PC-9 (cell line): ENCODE measurements around the gene OR5H2. TPM values are rescaled to one million over a fixed set of nuclear protein-coding genes. Genes with fewer than 3 reads are reported as not detected.

ENCODE experiments used
- BruUV-seq: library from RNA; stranded (reverse); fragments of 400-500 nt; replicated peaks from 2 replicates; lab custom pipeline; 2021; lab: Mats Ljungman, UMichigan
- CTCF ChIA-PET: fragments of 300-600 bp; sonication (Branson Sonifier 250); formaldehyde crosslinking; loops from one replicate; lab custom pipeline; 2022; ENCODE audit warnings: antibody characterized with exemption; lab: Charles Lee
- POLR2A ChIA-PET: fragments of 300-600 bp; sonication (Branson Sonifier 250); formaldehyde crosslinking; loops from one replicate; lab custom pipeline; 2022; ENCODE audit warnings: antibody characterized with exemption; ENCODE audit not compliant: unreplicated experiment; lab: Charles Lee
- DNase-seq, 2 experiments: peaks; one replicate each; pipeline versions ENCODE4 v3.0.0 to v3.0.0-alpha.2; 2015 to 2022; ENCODE audit warnings: mixed read lengths in 1 of 2
- H2AFZ ChIP-seq: fragments of 200-600 bp; sonication (generic); 2 replicates; pipeline ENCODE4 v1.8.1; 2017; ENCODE audit warnings: antibody characterized with exemption
- H3F3A ChIP-seq: fragments of 200-600 bp; sonication (generic); 2 replicates; pipeline ENCODE4 v1.8.1; 2017; ENCODE audit warnings: antibody characterized with exemption, mild to moderate bottlenecking, low read depth; ENCODE audit not compliant: insufficient read depth
- H3K27ac ChIP-seq: fragments of 200-600 bp; sonication (generic); 2 replicates; pipeline ENCODE4 v1.6.1; 2016; ENCODE audit warnings: mixed run types
- H3K27me3 ChIP-seq: fragments of 200-600 bp; sonication (generic); 2 replicates; pipeline ENCODE4 v1.6.1; 2016; ENCODE audit warnings: low read depth, mixed run types; ENCODE audit not compliant: insufficient read depth
- H3K36me3 ChIP-seq: fragments of 200-600 bp; sonication (generic); 2 replicates; pipeline ENCODE4 v1.6.1; 2016; ENCODE audit warnings: low read depth, mixed run types
- H3K4me1 ChIP-seq: fragments of 200-600 bp; sonication (generic); replicated peaks from 2 replicates; pipeline ENCODE4 v1.6.1; 2016; ENCODE audit warnings: mixed run types; ENCODE audit not compliant: insufficient read depth
- H3K4me2 ChIP-seq: fragments of 200-600 bp; sonication (generic); 2 replicates; pipeline ENCODE4 v1.6.1; 2017; ENCODE audit warnings: mixed run types
- H3K4me3 ChIP-seq: fragments of 200-600 bp; sonication (generic); 2 replicates; pipeline ENCODE4 v1.6.1; 2016; ENCODE audit warnings: mixed run types
- H3K79me2 ChIP-seq: fragments of 200-600 bp; sonication (generic); 2 replicates; pipeline ENCODE4 v1.6.1; 2017; ENCODE audit warnings: low read depth, mixed run types
- H3K9me2 ChIP-seq: fragments of 200-600 bp; sonication (generic); 2 replicates; pipeline ENCODE4 v1.8.1; 2017; ENCODE audit warnings: mild to moderate bottlenecking; ENCODE audit not compliant: insufficient read depth
- H3K9me3 ChIP-seq: fragments of 200-600 bp; sonication (generic); 2 replicates; pipeline ENCODE4 v1.8.1; 2016; ENCODE audit warnings: low read depth; ENCODE audit not compliant: insufficient read depth
- H4K20me1 ChIP-seq: fragments of 200-600 bp; sonication (generic); 2 replicates; pipeline ENCODE4 v1.8.1; 2017; ENCODE audit not compliant: insufficient read depth
- EZH2 ChIP-seq: fragments of 200-600 bp; sonication (generic); IDR thresholded peaks from 2 replicates; pipeline ENCODE4 v1.8.0; 2017; ENCODE audit warnings: antibody characterized with exemption, low read depth
- intact Hi-C: fragments of 100-400 bp; cut with micrococcal nuclease; formaldehyde crosslinking; loops from one replicate; pipeline ENCODE4 v1.10.0; 2022; ENCODE audit not compliant: unreplicated experiment
- total RNA-seq: library from RNA; stranded (reverse); gene quantifications from 2 replicates; pipeline ENCODE4 v1.2.3, GENCODE V29; 2021
- TF ChIP-seq, protein P1 (sequence below): fragments of 200-600 bp; sonication (generic); conservative IDR thresholded peaks from 2 replicates; pipeline ENCODE4 v1.6.1; 2017; ENCODE audit warnings: mixed run types, antibody characterized with exemption, mild to moderate bottlenecking, moderate library complexity

The OR5H2 gene
- total RNA-seq, 1 experiment from 2014 or later, result not detected

DNA sequence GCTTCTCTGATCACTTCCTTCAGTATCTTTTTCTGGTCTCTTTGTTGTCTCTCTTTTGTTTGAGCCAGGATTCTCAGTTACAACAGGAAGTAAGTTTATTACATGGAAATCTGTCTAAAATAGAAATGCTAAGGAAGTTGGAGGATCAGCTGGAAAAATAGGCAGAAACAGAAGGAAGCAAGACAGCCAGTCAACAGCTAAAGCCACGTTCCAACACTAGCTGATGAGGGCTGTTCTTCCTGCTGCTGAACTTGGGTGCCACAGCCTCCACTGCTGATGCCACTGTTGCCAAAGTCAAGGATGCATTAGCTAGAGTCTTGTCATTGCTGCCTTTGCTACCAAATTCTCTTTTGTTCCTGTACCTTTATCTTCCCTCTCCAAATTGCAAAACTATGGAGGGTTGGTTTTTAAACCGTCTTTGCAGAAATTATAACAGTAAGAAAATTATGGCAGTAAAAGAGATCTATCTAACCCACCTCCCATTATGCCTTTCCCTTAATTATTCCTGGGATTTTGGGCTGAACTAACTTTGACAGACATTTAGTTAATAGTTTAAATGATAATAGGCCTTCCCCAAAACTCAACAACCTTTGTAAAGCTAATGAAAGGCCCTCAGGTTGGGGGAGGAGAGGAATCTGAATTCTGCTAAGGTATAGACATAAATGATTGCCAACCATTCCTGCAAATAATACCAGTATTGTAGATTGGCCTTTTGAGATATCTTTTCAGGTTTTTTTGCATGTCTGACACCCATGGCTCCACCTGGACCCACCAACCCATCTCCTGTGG lies 44.0 kb downstream of the OR5H2 start:
- H3K27me3 ChIP-seq, result no peaks in the 10 kb centered on the region
- intact Hi-C loops, result loop anchor here (10.0 kb wide), 1 partner anchor 531 kb away; no protein-coding TSS in a partner anchor
- no peaks in the 10 kb centered on the region for H3K4me1 ChIP-seq
- no TSS peak for BruUV-seq
- H3K79me2 ChIP-seq, result no peaks in the 10 kb centered on the region
- TF ChIP-seq, protein P1, sequence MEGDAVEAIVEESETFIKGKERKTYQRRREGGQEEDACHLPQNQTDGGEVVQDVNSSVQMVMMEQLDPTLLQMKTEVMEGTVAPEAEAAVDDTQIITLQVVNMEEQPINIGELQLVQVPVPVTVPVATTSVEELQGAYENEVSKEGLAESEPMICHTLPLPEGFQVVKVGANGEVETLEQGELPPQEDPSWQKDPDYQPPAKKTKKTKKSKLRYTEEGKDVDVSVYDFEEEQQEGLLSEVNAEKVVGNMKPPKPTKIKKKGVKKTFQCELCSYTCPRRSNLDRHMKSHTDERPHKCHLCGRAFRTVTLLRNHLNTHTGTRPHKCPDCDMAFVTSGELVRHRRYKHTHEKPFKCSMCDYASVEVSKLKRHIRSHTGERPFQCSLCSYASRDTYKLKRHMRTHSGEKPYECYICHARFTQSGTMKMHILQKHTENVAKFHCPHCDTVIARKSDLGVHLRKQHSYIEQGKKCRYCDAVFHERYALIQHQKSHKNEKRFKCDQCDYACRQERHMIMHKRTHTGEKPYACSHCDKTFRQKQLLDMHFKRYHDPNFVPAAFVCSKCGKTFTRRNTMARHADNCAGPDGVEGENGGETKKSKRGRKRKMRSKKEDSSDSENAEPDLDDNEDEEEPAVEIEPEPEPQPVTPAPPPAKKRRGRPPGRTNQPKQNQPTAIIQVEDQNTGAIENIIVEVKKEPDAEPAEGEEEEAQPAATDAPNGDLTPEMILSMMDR, result no peak
- no peak for TF ChIP-seq EZH2
- H3K9me3 ChIP-seq, result no peaks in the 10 kb centered on the region
- H3K36me3 ChIP-seq, result no peaks in the 10 kb centered on the region
- H3F3A ChIP-seq, result no peaks in the 10 kb centered on the region
- no peaks in the 10 kb centered on the region for H4K20me1 ChIP-seq
- H2AFZ ChIP-seq, result no peak overlapping the region
- H3K27ac ChIP-seq, result no peak overlapping the region
- H3K4me2 ChIP-seq, result no peak overlapping the region
- no peak for DNase-seq
- no peak overlapping the region for H3K4me3 ChIP-seq
- POLR2A ChIA-PET, result no interaction called here
- CTCF ChIA-PET, result no interaction called here
- H3K9me2 ChIP-seq, result no peaks in the 10 kb centered on the region

DNA sequence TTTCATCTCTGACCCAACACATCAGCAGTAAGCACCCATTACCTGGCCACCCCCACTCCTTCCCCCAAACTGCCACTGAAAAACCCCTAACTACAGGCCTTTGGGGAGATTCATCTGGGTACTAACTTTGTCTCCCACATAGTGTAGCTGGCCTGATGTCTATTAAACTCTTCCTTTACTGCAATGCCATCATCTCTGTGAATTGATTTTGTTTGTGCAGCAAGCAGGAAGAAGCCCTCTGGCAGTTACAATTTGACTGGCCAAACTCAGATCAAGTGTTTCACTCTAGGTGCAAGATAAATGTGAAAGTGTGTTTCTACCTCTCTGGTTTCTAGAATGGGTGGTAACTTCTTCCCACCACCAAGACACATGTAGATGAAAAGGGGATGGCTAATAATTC lies 44.6 kb downstream of the OR5H2 start:
- Histone ChIP-seq H3K27me3 (no peaks in the 10 kb centered on the region), H3K27ac (no peak overlapping the region), H3K4me3 (no peak overlapping the region), H3K9me2 (no peaks in the 10 kb centered on the region), H3K4me2 (no peak overlapping the region), H2AFZ (no peak overlapping the region), H3K36me3 (no peaks in the 10 kb centered on the region), H3K4me1 (no peaks in the 10 kb centered on the region), H3F3A (no peaks in the 10 kb centered on the region), H4K20me1 (no peaks in the 10 kb centered on the region), H3K9me3 (no peaks in the 10 kb centered on the region), H3K79me2 (no peaks in the 10 kb centered on the region)
- ChIA-PET CTCF (no interaction called here), POLR2A (no interaction called here)
- TF ChIP-seq EZH2, result no peak
- TF ChIP-seq, protein P1, result no peak
- BruUV-seq, result no TSS peak
- no peak for DNase-seq
- intact Hi-C loops, result loop anchor here (10.0 kb wide), 1 partner anchor 532 kb away; no protein-coding TSS in a partner anchor

DNA sequence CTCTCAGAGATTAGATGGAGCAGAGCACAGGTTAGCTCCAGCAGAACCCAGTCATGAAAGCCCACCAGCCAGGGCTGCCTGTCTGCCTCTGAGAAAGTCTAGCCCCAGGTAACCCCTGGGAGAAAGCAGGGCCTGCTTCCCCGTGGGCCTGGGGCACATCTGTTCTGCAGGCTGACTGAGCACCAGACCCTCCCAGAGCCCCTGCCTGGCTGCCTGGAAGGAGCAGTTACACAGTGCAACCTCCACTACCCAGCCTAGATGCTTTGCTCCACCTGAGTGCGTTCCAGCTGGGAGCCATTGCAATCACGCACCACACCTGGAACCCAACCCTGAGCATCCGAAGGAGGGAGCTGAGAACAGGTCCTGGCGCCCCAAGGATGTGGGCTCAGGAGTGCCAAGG lies 46.6 kb downstream of the OR5H2 start:
- Histone ChIP-seq H3K27me3 (no peaks in the 10 kb centered on the region), H3K27ac (no peak overlapping the region), H3K4me2 (no peak overlapping the region), H2AFZ (no peak overlapping the region), H3K79me2 (no peaks in the 10 kb centered on the region), H3K36me3 (no peaks in the 10 kb centered on the region), H3K9me3 (no peaks in the 10 kb centered on the region), H4K20me1 (no peaks in the 10 kb centered on the region), H3K4me3 (no peak overlapping the region), H3F3A (no peaks in the 10 kb centered on the region), H3K4me1 (no peaks in the 10 kb centered on the region), H3K9me2 (no peaks in the 10 kb centered on the region)
- DNase-seq, result no peak
- TF ChIP-seq EZH2, result no peak
- TF ChIP-seq, protein P1, result no peak
- ChIA-PET POLR2A (interaction anchor here (0.6 kb wide), 1 partner anchor 190 kb away, joined by 5 read pairs; no protein-coding TSS in a partner anchor), CTCF (interaction anchor here (0.5 to 2.2 kb wide), 3 partner anchors 192 to 328 kb away, joined by 3 to 16 read pairs (median 4); no protein-coding TSS in a partner anchor)
- intact Hi-C loops, result loop anchor here (1.0 to 10.0 kb wide), 3 partner anchors 141 to 534 kb away; no protein-coding TSS in a partner anchor
- no TSS peak for BruUV-seq
